GM12878 (cell line): ENCODE data around the gene SLITRK5. TPM values are rescaled to one million over a fixed set of nuclear protein-coding genes. Genes with fewer than 3 reads are reported as not detected.

Experiments used
- ATAC-seq: fragments of 200-7000 bp; cut with Tn5 transposase; 3 replicates; pipeline ENCODE4 v1.9.1; 2020; ENCODE audit warnings: mild to moderate bottlenecking, moderate library complexity
- BruUV-seq: library from RNA; stranded (reverse); fragments of 400-500 nt; replicated peaks from 2 replicates; lab custom pipeline; 2021; lab: Mats Ljungman, UMichigan
- CTCF ChIA-PET: fragments of 300-600 bp; sonication (Branson Sonifier 250); formaldehyde crosslinking; extraction: SDS; loops from one replicate; lab custom pipeline; 2021; ENCODE audit warnings: inconsistent platforms; lab: Yijun Ruan, JAX
- POLR2A ChIA-PET: fragments of 350-600 bp; formaldehyde crosslinking; extraction: SDS; loops from one replicate; lab custom pipeline; 2021; ENCODE audit warnings: inconsistent platforms; lab: Charles Lee
- RAD21 ChIA-PET: fragments of 300-600 bp; sonication (Branson Sonifier 250); formaldehyde crosslinking; loops from one replicate; lab custom pipeline; 2023; ENCODE audit warnings: antibody characterized with exemption; ENCODE audit not compliant: unreplicated experiment; lab: Charles Lee
- SMC1A ChIA-PET: fragments of 300-600 bp; sonication (Branson Sonifier 250); formaldehyde crosslinking; loops from one replicate; lab custom pipeline; 2023; ENCODE audit not compliant: unreplicated experiment, uncharacterized antibody; lab: Charles Lee
- DNase-seq: peaks from one replicate; pipeline ENCODE4 v3.0.0-alpha.2; 2011; ENCODE audit warnings: low read depth, low spot score
- FAIRE-seq: peaks from 3 replicates; lab custom pipeline; 2011; peaks lifted over from hg19 to GRCh38; lab: Jason Lieb, UNC
- H2AFZ ChIP-seq: 2 replicates; pipeline ENCODE4 v1.6.0; 2011; ENCODE audit warnings: low read depth, low read length, control low read depth; ENCODE audit not compliant: control insufficient read depth
- H3K27ac ChIP-seq: 2 replicates; pipeline ENCODE4 v1.5.1; 2011; ENCODE audit warnings: control low read depth; ENCODE audit not compliant: control insufficient read depth, insufficient read depth
- H3K27me3 ChIP-seq, 2 experiments: replicated peaks in 1 of 2; 2 replicates each; pipeline versions ENCODE4 v1.6.0 to v1.6.1; 2011; ENCODE audit warnings: low read length in 1 of 2; ENCODE audit not compliant: control insufficient read depth in 2 of 2, insufficient read depth in 2 of 2
- H3K36me3 ChIP-seq, 2 experiments: 2 replicates each; pipeline ENCODE4 v1.5.1; 2011; ENCODE audit warnings: low read length in 1 of 2; ENCODE audit not compliant: control insufficient read depth in 2 of 2, insufficient read depth in 2 of 2
- H3K4me1 ChIP-seq: 2 replicates; pipeline ENCODE4 v1.6.1; 2011; ENCODE audit warnings: mild to moderate bottlenecking, low read length, moderate library complexity, mixed read lengths; ENCODE audit not compliant: control insufficient read depth, insufficient read depth
- H3K4me2 ChIP-seq: 2 replicates; pipeline ENCODE4 v1.6.0; 2011; ENCODE audit warnings: control low read depth; ENCODE audit not compliant: control insufficient read depth, insufficient read depth
- H3K4me3 ChIP-seq: fragments of 200-600 bp; sonication (generic); 2 replicates; pipeline ENCODE4 v1.5.1; 2016
- H3K79me2 ChIP-seq: 2 replicates; pipeline ENCODE4 v1.6.0; 2011; ENCODE audit warnings: low read length; ENCODE audit not compliant: control insufficient read depth, insufficient read depth
- H3K9ac ChIP-seq: 2 replicates; pipeline ENCODE4 v1.8.0; 2011; ENCODE audit warnings: low read length, control low read depth, mixed read lengths; ENCODE audit not compliant: control insufficient read depth, insufficient read depth
- H3K9me3 ChIP-seq: replicated peaks from 3 replicates; pipeline ENCODE4 v1.5.1; 2011; ENCODE audit warnings: mild to moderate bottlenecking, low read length; ENCODE audit not compliant: control insufficient read depth, insufficient read depth
- H4K20me1 ChIP-seq: 2 replicates; pipeline ENCODE4 v1.6.0; 2011; ENCODE audit not compliant: control insufficient read depth, insufficient read depth
- ASH2L ChIP-seq: fragments of 300-600, 200-600 bp; sonication (generic); IDR thresholded peaks from 2 replicates; pipeline ENCODE4 v1.6.1; 2017; ENCODE audit warnings: low read depth, mild to moderate bottlenecking, borderline replicate concordance
- ATF3 ChIP-seq: IDR thresholded peaks from 2 replicates; pipeline ENCODE4 v1.6.1; 2011; ENCODE audit warnings: low read depth, mild to moderate bottlenecking, low read length, moderate library complexity, borderline replicate concordance; ENCODE audit errors: extremely low read depth
- CBFB ChIP-seq: IDR thresholded peaks from 2 replicates; pipeline ENCODE4 v1.6.1; 2016; ENCODE audit warnings: antibody characterized with exemption, low read depth
- ESRRA ChIP-seq: IDR thresholded peaks from 2 replicates; pipeline ENCODE4 v1.6.1; 2012; ENCODE audit warnings: mild to moderate bottlenecking, low read length, improper control_type of control experiment
- HDAC2 ChIP-seq: fragments of 200-600 bp; sonication (generic); IDR thresholded peaks from 2 replicates; pipeline ENCODE4 v1.6.1; 2017
- HDAC6 ChIP-seq: fragments of 200-600 bp; sonication (generic); IDR thresholded peaks from one replicate; pipeline ENCODE4 v1.8.0; 2017; ENCODE audit warnings: antibody characterized with exemption; ENCODE audit not compliant: unreplicated experiment
- IKZF1 ChIP-seq: fragments of 450-650 bp; conservative IDR thresholded peaks from 2 replicates; pipeline ENCODE4 v1.6.1; 2017; ENCODE audit warnings: antibody characterized with exemption, mild to moderate bottlenecking
- IRF3 ChIP-seq: fragments of 450-650 bp; IDR thresholded peaks from 2 replicates; pipeline ENCODE4 v1.6.1; 2014; ENCODE audit warnings: mild to moderate bottlenecking
- PML ChIP-seq: IDR thresholded peaks from 2 replicates; pipeline ENCODE4 v1.6.1; 2012; ENCODE audit warnings: low read length, inconsistent platforms
- POLR2A ChIP-seq: IDR thresholded peaks from 2 replicates; pipeline ENCODE4 v1.6.1; 2011; ENCODE audit warnings: low read depth, mild to moderate bottlenecking, low read length
- POU2F2 ChIP-seq: IDR thresholded peaks from 3 replicates; pipeline ENCODE4 v1.6.1; 2011; ENCODE audit warnings: low read depth, mild to moderate bottlenecking, low read length, borderline replicate concordance
- SMAD1 ChIP-seq: fragments of 450-650 bp; IDR thresholded peaks from 2 replicates; pipeline ENCODE4 v1.6.1; 2018; ENCODE audit warnings: mild to moderate bottlenecking, low read depth; ENCODE audit not compliant: partially characterized antibody
- SMARCA5 ChIP-seq: fragments of 450-650 bp; IDR thresholded peaks from 2 replicates; pipeline ENCODE4 v1.6.1; 2017; ENCODE audit warnings: mild to moderate bottlenecking
- SREBF1 ChIP-seq: IDR thresholded peaks from 2 replicates; pipeline ENCODE4 v1.6.1; 2012; ENCODE audit warnings: mild to moderate bottlenecking, low read length
- SUPT20H ChIP-seq: IDR thresholded peaks from 2 replicates; pipeline ENCODE4 v1.6.1; 2011; ENCODE audit warnings: low read depth, mild to moderate bottlenecking, low read length, moderate library complexity, borderline replicate concordance; ENCODE audit not compliant: control insufficient read depth
- WGBS: methylation state at CpG from one replicate; pipeline ENCODE4 v1.1.6; 2016; ENCODE audit warnings: low lambda C conversion rate; ENCODE audit not compliant: insufficient replicate concordance, insufficient coverage; ENCODE audit errors: missing lambda C conversion rate; 5-methylcytosine and 5-hydroxymethylcytosine counted together
- in situ Hi-C: fragments of 300-500 bp; cut with MboI; formaldehyde crosslinking; loops from 9 replicates; pipeline ENCODE4 v1.14.3; 2018; ENCODE audit warnings: mixed read lengths
- intact Hi-C: fragments of 100-400 bp; cut with micrococcal nuclease; formaldehyde crosslinking; loops from one replicate; pipeline ENCODE4 v1.14.2; 2022; ENCODE audit not compliant: unreplicated experiment
- polyA plus RNA-seq, 11 experiments: library from polyadenylated mRNA; depleted of rRNA in 4 of 11; unstranded in 6 of 11; stranded (reverse) in 5 of 11; fragments of >200 nt; fragmentation: Nextera tagmentation in 4 of 11; fragmentation: Illumina TruSeq in 1 of 11; extraction: Ambion mirVana in 4 of 11; extraction: Trizol in 1 of 11; gene quantifications; 1 replicate in 1 of 11; 2 replicates in 10 of 11; pipeline versions ENCODE4 v1.2.1 to v1.2.3, GENCODE V29; 2011 to 2016; ENCODE audit warnings: inconsistent platforms in 2 of 11, missing spikeins in 2 of 11, low read depth in 1 of 11
- total RNA-seq, 4 experiments: library from RNA; depleted of rRNA in 3 of 4; stranded (reverse); fragments of >200 nt in 3 of 4; fragmentation: Illumina TruSeq in 1 of 4; extraction: Trizol in 1 of 4; gene quantifications; 2 replicates each; pipeline versions ENCODE4 v1.2.1 to v1.2.3, GENCODE V29; 2013 to 2021

SLITRK5 gene
- total and polyA plus RNA-seq, 10 of the 15 experiments (the other 5 are each of a cell fraction or from before 2014, with no cell fraction given) = under 0.01 to 0.08 (median under 0.01) TPM; not detected in 7

GRCh38 chr13:87674247-87674738 lies 3.1 kb downstream of the SLITRK5 start:
- ChIA-PET SMC1A (interaction anchor here (0.7 kb wide), 1 partner anchor 465 kb away, joined by 3 read pairs; no protein-coding TSS in a partner anchor), CTCF (no interaction called here), RAD21 (no interaction called here), POLR2A (no interaction called here)
- Histone ChIP-seq H2AFZ (no peak overlapping the region), H3K27me3 (no peaks in the 10 kb centered on the region; a peak in 3 of 4 replicates), H3K36me3 (no peaks in the 10 kb centered on the region), H4K20me1 (no peaks in the 10 kb centered on the region), H3K4me2 (no peak overlapping the region), H3K4me3 (no peak overlapping the region), H3K79me2 (no peaks in the 10 kb centered on the region), H3K9ac (no peak overlapping the region), H3K27ac (no peak overlapping the region), H3K4me1 (no peaks in the 10 kb centered on the region), H3K9me3 (no peaks in the 10 kb centered on the region; the same call in 2 of the 3 replicates)
- TF ChIP-seq POLR2A = no peak
- TF ChIP-seq SREBF1 = no peak
- TF ChIP-seq HDAC2 = no peak
- no peak for TF ChIP-seq SUPT20H
- no peak for TF ChIP-seq IRF3
- TF ChIP-seq SMARCA5 = no peak
- intact Hi-C loops (no loop called here), in situ Hi-C loops (loop anchor here (25.0 kb wide), 1 partner anchor 812 kb away; no protein-coding TSS in a partner anchor)
- FAIRE-seq (no peak), DNase-seq (no peak), ATAC-seq (no peak)
- 15% methylated on average over 27 of the region's 27 CpGs for WGBS
- no TSS peak for BruUV-seq

GRCh38 chr13:87675851-87676250 lies 4.7 kb downstream of the SLITRK5 start:
- ChIA-PET CTCF (no interaction called here), RAD21 (no interaction called here), SMC1A (no interaction called here), POLR2A (no interaction called here)
- Histone ChIP-seq H3K27ac (no peak overlapping the region), H3K36me3 (no peaks in the 10 kb centered on the region), H3K79me2 (no peaks in the 10 kb centered on the region), H3K4me2 (no peak overlapping the region), H4K20me1 (no peaks in the 10 kb centered on the region), H3K9me3 (no peaks in the 10 kb centered on the region; the same call in 2 of the 3 replicates), H3K4me3 (no peak overlapping the region), H3K9ac (no peak overlapping the region), H3K27me3 (no peaks in the 10 kb centered on the region; a peak in 3 of 4 replicates), H3K4me1 (no peaks in the 10 kb centered on the region), H2AFZ (no peak overlapping the region)
- 70% methylated on average over 10 of the region's 10 CpGs for WGBS
- intact Hi-C loops = no loop called here
- DNase-seq (no peak), FAIRE-seq (no peak), ATAC-seq (no peak)
- BruUV-seq = no TSS peak
- in situ Hi-C loops = no loop called here
- TF ChIP-seq PML (no peak), ASH2L (no peak), HDAC6 (no peak), IKZF1 (no peak), POU2F2 (no peak), ESRRA (no peak), CBFB (no peak), SMAD1 (no peak), ATF3 (no peak)
